Duodenal mucosa (tissue), 2 donors: Measurements from ENCODE around the gene NAB2.

Experiments
- H3K27ac ChIP-seq: one replicate; pipeline ENCODE4 v1.7.0; 2013; ENCODE audit warnings: low read depth, low read length
- H3K27me3 ChIP-seq, 2 donors: one replicate each; pipeline ENCODE4 v1.7.0; 2013; ENCODE audit warnings: low read length in 2 of 2, control low read depth in 1 of 2; ENCODE audit not compliant: insufficient read depth in 2 of 2, control insufficient read depth in 1 of 2
- H3K36me3 ChIP-seq, 2 donors: one replicate each; pipeline ENCODE4 v1.7.0; 2013; ENCODE audit warnings: low read length in 2 of 2, control low read depth in 1 of 2; ENCODE audit not compliant: insufficient read depth in 2 of 2, control insufficient read depth in 1 of 2
- H3K4me1 ChIP-seq, 2 donors: one replicate each; pipeline ENCODE4 v1.7.0; 2013; ENCODE audit warnings: low read length in 2 of 2, control low read depth in 1 of 2; ENCODE audit not compliant: insufficient read depth in 2 of 2, control insufficient read depth in 1 of 2
- H3K4me3 ChIP-seq, 2 donors: one replicate each; pipeline ENCODE4 v1.7.0; 2013; ENCODE audit warnings: low read length in 2 of 2, low read depth in 1 of 2
- H3K9ac ChIP-seq, 2 donors: one replicate each; pipeline ENCODE4 v1.7.0; 2013; ENCODE audit warnings: low read length in 2 of 2, low read depth in 1 of 2
- H3K9me3 ChIP-seq, 2 donors: one replicate each; pipeline ENCODE4 v1.7.0; 2013; ENCODE audit warnings: low read length in 2 of 2, control low read depth in 1 of 2; ENCODE audit not compliant: control insufficient read depth in 1 of 2

NAB2 gene

DNA sequence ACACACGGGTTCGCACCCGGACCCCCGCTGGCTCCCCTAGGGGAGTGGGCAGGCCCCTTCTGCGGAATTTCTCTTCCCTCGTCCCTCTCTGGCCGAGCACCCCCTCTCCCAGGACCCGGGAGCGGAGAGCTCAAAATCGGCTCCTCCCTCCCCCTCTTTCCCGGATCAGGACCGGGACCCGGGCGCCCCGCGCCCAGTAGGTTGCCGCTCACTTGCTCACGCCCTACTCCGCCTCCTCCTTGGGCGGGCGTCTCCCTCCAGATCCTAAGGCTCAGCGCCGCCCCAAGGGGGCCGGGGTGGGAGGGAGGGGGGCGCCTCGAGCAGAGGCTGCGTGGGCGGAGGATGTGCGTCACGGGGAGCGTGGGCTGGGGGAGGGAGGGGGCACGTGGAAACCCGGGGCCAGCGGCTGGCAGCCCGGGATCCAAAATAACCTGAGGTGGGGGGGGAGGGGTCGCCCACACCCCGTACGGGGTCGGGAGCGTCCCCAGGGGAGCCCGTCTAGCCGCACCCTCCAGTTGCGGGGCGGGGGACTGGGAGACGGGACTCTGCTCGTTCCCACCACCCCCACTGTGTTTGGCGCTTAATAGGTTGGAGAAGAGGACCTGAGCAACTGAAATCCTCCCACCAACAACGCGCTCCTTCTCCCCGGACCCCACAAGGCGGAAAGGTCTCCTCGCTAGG lies 1.8 kb upstream of the NAB2 start:
- peaks cover 0 to 4% of the 10 kb centered on the region in 2 donors for H3K36me3 ChIP-seq
- peaks cover 25 to 38% of the 10 kb centered on the region in 2 donors for H3K4me1 ChIP-seq
- H3K27me3 ChIP-seq: no peaks in the 10 kb centered on the region
- H3K9me3 ChIP-seq: no peaks in the 10 kb centered on the region
- H3K4me3 ChIP-seq: peak overlapping the region; percentile 81 to 82
- H3K9ac ChIP-seq: peak overlapping the region; percentile 79 to 89
- H3K27ac ChIP-seq: peak overlapping the region; percentile 97

DNA sequence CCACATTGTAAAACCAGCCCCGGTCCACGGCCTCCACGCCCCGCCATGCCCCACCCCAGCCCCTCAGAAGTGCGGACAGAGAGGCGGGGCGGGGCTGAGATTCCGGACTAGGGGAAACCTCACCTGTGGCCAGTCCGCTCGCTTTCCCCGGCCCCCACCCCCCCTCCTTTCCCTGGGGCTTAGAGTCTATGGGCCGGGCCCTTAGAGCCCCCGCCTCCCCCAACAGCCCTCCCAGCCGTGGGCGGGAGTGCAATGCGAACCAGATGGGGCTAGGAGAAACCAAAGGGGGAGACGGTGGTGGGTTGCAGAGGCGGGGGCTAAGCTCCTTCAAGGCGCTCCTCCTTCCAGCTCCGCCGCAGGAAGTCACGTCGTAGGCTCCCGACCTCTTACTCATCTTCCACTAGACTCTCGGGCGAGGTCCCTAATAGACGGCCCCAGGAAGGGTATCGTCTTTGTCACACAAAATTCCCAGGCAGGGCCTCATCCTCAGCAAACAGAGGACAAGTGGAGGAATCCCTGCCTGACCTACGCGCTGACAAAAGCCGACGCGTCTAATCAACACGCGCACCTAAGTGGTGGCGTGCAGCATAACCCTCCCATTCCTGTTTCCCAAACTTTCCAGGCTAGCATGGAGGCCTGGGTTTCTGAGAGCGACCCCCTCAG lies 1.1 kb upstream of the NAB2 start:
- H3K27me3 ChIP-seq: no peaks in the 10 kb centered on the region
- no peaks in the 10 kb centered on the region for H3K9me3 ChIP-seq
- H3K36me3 ChIP-seq: peaks cover 0 to 7% of the 10 kb centered on the region in 2 donors
- peak overlapping the region; percentile 97 for H3K27ac ChIP-seq
- H3K9ac ChIP-seq: peak overlapping the region; percentile 79 to 89
- peak overlapping the region; percentile 81 to 82 for H3K4me3 ChIP-seq
- peaks cover 25 to 38% of the 10 kb centered on the region in 2 donors for H3K4me1 ChIP-seq

DNA sequence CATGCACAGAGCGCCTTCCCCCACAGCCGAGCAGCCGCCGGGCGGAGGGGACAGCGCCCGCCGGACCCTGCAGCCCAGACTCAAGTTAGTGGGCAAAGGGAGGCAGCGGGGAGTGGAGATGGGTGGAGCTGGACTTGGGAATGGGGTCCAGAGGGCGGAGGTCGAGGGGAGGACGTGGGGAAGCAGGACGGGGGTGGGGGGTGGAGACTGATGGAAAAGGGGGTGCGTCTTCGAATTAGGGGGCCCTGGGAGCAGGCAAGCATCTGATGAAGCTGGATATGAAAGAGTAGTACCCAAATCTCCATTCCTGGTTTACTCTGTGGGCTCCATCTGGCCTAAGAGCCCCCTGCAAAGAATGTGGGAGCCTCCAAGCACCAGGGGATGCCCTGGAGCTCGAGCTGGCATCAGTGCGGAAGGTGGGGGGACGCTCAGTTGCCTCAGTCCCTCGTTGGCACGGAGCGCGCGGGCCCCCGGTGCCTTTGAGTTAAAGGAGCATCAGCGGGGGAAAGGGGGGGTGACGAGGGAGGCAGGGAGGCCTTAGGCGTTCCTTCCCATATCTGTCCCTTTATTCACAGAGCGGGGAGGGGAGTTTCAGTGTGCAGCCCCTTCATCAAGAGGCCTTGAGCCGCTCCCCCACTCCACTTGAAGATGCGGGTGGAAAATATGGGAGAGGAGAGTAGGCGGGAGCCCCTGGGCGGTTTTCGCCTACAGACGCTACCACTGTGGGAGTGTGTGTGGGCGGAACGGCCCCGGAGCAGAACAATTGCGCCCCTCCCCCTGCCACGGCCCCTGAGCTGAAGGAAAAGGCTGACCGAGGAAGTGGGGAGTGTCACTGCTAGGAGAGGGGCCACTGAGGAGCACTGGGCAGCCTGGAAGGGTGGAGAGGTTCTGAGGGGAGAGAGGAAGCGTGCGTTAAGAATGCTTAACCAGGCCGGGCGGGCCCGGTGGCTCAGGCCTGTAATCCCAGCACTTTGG lies 644 bp downstream of the NAB2 start:
- Histone ChIP-seq H3K4me3 (peak overlapping the region; percentile 84 to 86), H3K9ac (peak overlapping the region; percentile 56 to 77), H3K36me3 (peaks cover 0 to 13% of the 10 kb centered on the region in 2 donors), H3K27me3 (no peaks in the 10 kb centered on the region), H3K27ac (peak overlapping the region; percentile 56), H3K4me1 (peaks cover 31 to 45% of the 10 kb centered on the region in 2 donors), H3K9me3 (no peaks in the 10 kb centered on the region)

DNA sequence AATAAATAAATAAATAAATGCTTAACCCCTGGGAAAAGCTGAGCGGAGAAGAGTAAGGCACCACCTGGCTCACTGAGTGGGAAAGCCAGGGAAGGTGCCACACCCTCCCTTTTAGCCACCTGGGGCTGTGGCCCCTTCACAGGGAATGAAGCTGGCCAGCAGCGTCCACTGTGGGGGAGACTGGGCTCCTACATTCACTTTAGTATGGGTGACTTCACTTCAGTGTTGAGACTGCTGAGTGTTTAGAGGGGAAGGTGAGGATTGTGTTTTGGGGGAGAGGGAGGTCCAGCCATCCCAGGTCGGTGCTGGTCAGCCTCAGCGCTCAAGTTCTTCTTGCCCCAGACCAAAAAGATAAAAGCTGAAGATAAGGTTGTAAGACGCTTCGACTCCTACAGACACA lies 1.6 kb downstream of the NAB2 start:
- H3K27me3 ChIP-seq: no peaks in the 10 kb centered on the region
- H3K4me1 ChIP-seq: peaks cover 34 to 45% of the 10 kb centered on the region in 2 donors
- H3K36me3 ChIP-seq: peaks cover 2 to 21% of the 10 kb centered on the region in 2 donors
- H3K9me3 ChIP-seq: no peaks in the 10 kb centered on the region
- H3K9ac ChIP-seq: peak overlapping the region in 1 of 2 donors; percentile 18
- H3K27ac ChIP-seq: no peak overlapping the region
- H3K4me3 ChIP-seq: peak overlapping the region; percentile 40 to 51

DNA sequence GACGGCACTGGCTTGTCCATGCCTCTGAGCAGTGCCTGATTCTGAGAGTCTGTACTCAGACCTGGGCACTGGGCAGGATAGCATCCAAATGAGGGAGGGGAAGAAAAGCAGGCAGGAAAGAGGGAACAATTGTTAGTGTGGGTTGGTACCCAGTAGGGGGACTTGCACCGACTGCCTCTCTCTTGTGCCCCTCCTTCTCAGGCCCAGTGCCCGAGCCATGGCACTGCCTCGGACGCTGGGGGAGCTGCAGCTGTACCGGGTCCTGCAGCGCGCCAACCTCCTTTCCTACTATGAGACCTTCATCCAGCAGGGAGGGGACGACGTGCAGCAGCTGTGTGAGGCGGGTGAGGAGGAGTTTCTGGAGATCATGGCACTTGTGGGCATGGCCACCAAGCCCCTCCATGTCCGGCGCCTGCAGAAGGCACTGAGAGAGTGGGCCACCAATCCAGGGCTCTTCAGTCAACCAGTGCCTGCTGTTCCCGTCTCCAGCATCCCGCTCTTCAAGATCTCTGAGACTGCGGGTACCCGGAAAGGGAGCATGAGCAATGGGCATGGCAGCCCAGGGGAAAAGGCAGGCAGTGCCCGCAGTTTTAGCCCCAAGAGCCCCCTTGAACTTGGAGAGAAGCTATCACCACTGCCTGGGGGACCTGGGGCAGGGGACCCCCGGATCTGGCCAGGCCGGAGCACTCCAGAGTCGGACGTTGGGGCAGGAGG lies 2.2 kb downstream of the NAB2 start:
- H3K27ac ChIP-seq: no peak overlapping the region
- peak overlapping the region in 1 of 2 donors; percentile 18 for H3K9ac ChIP-seq
- peaks cover 31 to 43% of the 10 kb centered on the region in 2 donors for H3K4me1 ChIP-seq
- no peaks in the 10 kb centered on the region for H3K27me3 ChIP-seq
- peaks cover 8 to 27% of the 10 kb centered on the region in 2 donors for H3K36me3 ChIP-seq
- H3K4me3 ChIP-seq: peak overlapping the region; percentile 40 to 51
- no peaks in the 10 kb centered on the region for H3K9me3 ChIP-seq

DNA sequence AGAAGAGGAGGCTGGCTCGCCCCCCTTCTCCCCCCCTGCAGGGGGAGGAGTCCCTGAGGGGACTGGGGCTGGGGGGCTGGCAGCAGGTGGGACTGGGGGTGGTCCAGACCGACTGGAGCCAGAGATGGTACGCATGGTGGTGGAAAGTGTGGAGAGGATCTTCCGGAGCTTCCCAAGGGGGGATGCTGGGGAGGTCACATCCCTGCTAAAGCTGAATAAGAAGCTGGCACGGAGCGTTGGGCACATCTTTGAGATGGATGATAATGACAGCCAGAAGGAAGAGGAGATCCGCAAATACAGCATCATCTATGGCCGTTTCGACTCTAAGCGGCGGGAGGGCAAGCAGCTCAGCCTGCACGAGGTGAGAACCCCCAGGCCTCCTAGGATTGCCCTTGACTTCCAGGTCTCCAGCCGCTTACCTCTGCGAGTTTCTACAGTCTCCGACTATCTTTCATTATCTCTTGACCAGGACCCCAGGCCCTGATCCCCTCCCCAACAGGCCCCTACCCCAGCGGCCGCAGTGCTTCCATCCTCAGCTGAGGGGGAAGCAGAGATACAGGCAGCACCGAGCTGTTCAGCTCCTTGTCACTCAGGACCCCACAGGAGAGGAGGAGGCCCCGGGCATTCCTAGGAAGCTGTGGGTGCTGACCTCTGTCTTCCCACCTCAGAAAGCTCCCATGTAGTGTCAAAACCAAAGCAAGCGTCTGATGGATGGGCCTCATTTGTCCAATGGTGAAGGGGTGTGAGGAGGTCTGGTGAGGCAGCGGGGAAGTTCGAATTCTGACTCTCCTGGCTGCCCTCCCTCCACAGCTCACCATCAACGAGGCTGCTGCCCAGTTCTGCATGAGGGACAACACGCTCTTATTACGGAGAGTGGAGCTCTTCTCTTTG lies 3.0 kb downstream of the NAB2 start:
- Histone ChIP-seq H3K4me3 (no peak overlapping the region), H3K4me1 (peaks cover 27 to 44% of the 10 kb centered on the region in 2 donors), H3K27me3 (no peaks in the 10 kb centered on the region), H3K9me3 (no peaks in the 10 kb centered on the region), H3K9ac (no peak overlapping the region), H3K36me3 (peaks cover 15 to 35% of the 10 kb centered on the region in 2 donors), H3K27ac (no peak overlapping the region)

DNA sequence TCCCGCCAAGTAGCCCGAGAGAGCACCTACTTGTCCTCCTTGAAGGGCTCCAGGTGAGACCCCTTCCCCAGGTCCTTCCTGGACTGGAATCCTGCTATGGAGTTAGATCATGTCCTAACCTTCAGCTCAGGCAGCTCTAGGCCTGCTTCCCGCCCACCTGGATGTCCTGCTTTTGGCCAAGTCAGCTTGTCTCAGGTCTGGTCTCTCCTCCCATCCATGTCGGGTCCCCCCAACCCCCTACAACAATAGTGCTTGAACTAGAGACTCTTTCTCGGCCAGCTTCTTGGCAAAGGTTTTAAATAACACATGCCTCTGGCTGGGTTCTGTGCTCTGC lies 3.6 kb downstream of the NAB2 start:
- peaks cover 27 to 45% of the 10 kb centered on the region in 2 donors for H3K4me1 ChIP-seq
- H3K27me3 ChIP-seq: no peaks in the 10 kb centered on the region
- no peak overlapping the region for H3K9ac ChIP-seq
- peak overlapping the region; percentile 27 for H3K27ac ChIP-seq
- H3K4me3 ChIP-seq: no peak overlapping the region
- H3K36me3 ChIP-seq: peaks cover 15 to 41% of the 10 kb centered on the region in 2 donors
- H3K9me3 ChIP-seq: no peaks in the 10 kb centered on the region

DNA sequence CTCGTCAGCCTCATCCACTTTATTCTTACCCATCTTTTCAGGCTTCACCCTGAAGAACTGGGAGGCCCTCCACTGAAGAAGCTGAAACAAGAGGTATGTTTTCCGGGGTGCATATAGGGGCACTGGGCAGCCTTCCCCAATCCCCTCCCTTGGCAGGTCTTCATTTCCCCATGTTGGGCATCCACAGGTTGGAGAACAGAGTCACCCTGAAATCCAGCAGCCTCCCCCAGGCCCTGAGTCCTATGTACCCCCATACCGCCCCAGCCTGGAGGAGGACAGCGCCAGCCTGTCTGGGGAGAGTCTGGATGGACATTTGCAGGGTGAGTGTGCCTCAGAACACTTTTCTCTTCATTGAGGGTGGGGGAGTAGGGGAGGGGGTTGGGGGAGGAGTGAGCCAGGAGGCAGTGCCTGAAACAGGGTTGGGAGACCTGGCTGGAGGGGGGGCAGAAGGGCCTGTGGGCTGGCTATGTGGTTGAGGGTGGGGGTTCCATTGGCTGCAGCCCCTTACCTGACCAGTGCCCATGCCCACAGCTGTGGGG lies 4.0 kb downstream of the NAB2 start:
- Histone ChIP-seq H3K9me3 (no peaks in the 10 kb centered on the region), H3K36me3 (peaks cover 17 to 46% of the 10 kb centered on the region in 2 donors), H3K4me1 (peaks cover 25 to 43% of the 10 kb centered on the region in 2 donors), H3K4me3 (no peak overlapping the region), H3K27ac (peak overlapping the region; percentile 27), H3K9ac (no peak overlapping the region), H3K27me3 (no peaks in the 10 kb centered on the region)
